HG02973 (cell line): ENCODE measurements around the gene PRLH.
"Not testable (repeated sequence)": the region's sequence is repeated elsewhere in the genome, so short reads cannot be mapped to it uniquely, and the experiment has no call there.

Experiments
- ATAC-seq: cut with Tn5 transposase; IDR thresholded peaks from one replicate; pipeline ENCODE4 v1.9.1; 2021; ENCODE audit warnings: moderate library complexity; ENCODE audit not compliant: unreplicated experiment

Gene PRLH

DNA sequence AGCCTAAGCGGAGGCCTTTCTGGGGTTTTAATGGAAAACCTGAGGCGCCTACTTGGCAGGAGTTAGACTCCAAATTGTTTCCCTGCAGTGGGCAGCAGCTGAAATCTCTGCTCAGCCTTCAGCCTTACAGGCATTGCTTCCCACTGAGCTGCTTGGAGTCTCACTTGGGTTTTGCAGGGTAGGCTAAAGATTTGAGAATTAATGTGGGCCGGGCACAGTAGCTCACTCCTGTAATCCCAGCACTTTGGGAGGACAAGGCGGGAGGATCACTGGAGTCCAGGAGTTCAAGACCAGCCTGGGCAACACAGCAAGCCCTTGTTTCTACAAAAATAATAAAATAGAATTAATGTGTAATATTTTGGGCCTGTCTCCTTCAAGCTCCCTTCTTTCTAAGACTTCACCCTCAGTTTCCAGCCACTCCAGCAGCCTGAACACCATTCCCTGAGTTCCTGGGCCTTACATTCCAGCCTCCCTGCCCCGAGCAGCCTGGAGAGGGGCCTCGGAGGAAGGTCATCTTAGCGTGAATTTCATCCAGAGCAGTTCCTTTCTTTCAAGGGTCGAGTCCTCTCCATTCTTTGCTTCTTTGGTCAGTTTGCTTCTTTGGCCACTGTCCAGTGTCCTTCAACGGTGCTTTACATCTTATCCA is 33.2 kb downstream of the PRLH start:
- ATAC-seq, result no peak

DNA sequence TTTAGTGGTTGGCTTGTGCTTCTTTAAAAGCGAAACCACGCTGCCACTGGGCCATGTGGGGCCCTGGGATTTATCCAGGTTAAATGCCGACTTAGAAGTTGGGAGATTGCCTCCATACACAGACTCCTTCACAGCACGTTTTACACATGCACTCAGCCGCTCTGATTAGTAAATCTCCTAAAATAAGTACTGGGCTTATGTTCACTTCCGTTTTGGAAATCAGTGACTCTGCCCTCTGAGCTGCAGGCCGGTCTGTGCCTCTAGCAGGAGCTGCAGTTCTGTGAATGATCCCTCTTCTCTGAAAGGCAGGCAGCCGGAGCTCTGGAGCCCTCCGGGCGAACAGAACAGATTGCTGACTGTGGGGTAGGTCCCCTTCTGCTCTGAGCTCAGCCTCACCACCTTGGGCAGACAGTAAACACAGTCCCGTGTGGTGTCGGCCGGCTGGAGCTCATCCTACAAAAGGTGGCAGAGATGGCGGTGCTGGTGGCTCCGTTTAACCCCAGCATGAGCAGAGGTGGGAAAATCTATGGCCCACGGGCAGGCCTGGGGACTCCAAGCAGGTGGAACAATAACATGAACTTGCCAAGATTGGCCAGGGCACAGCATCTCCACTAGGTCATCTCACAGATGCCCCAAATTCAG is 34.0 kb downstream of the PRLH start:
- no peak for ATAC-seq

- no peak for ATAC-seq
Measured at GRCh38 chr2:237601453-237602116, 35.2 kb downstream of the PRLH start.

- no peak for ATAC-seq
Measured at GRCh38 chr2:237602409-237602808, 36.0 kb downstream of the PRLH start.

DNA sequence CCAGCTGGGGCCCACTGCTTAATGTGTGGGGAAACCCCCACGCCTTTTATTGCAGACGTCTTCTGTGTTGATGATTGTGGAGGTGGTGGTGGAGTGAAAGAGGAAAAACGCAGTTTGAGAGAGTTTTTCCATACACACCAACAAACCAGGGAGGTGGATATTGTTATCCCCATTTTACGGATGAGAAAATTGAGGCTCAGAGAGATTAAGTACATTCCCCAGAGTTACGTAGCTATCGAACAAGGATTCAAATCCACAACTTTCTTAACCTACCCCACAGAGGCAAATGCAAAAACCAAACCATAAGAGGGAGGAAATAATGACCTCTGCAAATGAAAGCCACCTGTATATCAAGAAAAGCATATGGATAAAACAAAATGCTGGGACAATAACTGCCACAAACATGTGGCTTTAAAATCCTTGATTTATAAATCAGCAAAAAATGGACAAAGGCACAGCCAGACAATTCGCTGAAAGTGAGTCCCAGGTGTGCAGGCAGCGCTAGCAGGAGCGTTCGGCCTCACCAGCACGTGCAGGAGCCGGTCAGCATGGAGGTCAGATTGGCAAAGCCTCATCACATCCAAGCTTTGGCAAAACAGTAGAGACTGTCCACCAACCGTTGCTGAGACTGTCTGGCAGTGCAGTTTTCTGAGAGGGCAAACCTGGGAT is 36.8 kb downstream of the PRLH start:
- ATAC-seq, result no peak

DNA sequence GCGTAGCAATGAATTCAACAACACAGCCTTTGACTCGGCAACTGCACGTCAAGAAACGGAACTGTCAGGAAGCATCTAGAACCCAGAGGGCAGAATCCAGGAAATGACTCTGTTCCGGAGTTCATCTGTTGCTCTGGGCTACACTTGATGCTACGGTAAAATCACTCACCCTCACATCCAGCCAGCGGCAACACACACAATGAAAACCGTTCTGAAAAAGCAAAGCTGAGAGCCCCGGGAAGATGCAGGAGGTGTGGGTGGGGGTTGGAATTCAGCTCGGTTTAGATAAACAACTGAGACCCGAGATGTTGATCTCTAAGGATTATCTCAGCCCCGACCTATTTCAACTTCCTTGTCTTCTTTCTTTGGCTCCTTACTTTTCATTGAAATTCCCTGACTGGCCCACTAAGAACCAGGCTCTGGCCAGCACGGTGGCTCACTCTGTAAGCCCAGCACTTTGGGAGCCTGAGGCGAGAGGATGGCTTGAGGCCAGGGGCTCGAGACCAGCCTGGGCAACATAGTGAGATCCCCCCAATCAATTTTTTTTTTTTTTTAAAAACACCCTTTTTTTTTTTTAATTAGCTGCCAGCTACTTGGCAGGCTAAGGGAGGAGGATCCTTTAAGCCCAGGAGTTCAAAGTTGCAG is 37.5 kb downstream of the PRLH start:
- ATAC-seq, result peak; percentile 50

- ATAC-seq, result no peak
Measured at GRCh38 chr2:237604391-237604790, 38.0 kb downstream of the PRLH start.

DNA sequence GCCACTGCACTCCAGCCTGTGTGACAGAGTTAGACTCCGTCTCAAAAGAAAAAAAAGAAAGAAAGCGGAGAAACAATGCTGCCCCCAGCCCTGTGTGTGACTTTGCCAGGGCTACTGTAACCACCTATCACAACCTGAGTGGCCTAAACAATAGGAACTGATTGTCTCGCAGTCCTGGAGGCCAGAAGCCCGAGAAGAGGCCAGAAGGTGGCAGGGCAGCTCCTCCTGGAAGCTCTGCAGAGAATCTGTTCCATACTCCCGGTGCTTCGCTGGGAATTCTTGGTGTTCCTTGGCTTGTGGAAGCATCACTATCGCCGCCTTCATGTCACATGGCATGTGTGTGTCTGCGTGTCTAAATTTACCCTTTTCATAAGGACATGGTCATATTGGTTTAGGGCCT is 38.6 kb downstream of the PRLH start:
- no peak for ATAC-seq

GRCh38 chr2:237606522-237606921 is 40.1 kb downstream of the PRLH start:
- not testable (repeated sequence) for ATAC-seq

GRCh38 chr2:237612527-237613357 is 46.4 kb downstream of the PRLH start:
- no peak for ATAC-seq

GRCh38 chr2:237613679-237614078 is 47.3 kb downstream of the PRLH start:
- no peak for ATAC-seq

- ATAC-seq, result no peak
Measured at GRCh38 chr2:237614151-237614720, 47.9 kb downstream of the PRLH start.

GRCh38 chr2:237615631-237616249 is 49.4 kb downstream of the PRLH start:
- no peak for ATAC-seq

- ATAC-seq, result no peak
Measured at GRCh38 chr2:237616373-237616733, 50.0 kb downstream of the PRLH start.
